Transverse colon (tissue), 4 donors: ENCODE measurements around the gene PRRC1. TPM values are rescaled to one million over a fixed set of nuclear protein-coding genes. Genes with fewer than 3 reads are reported as not detected.
A peak's percentile ranks its signal among the peaks of the same experiment; 100 is the strongest.

Source experiments
- DNase-seq: peaks from one replicate; pipeline ENCODE4 v3.0.0-alpha.2; 2019
- H3K27ac ChIP-seq, 4 donors: fragments of 200-600 bp; sonication (generic); 2 replicates each; pipeline ENCODE4 v1.5.1; 2016 to 2018; ENCODE audit warnings: inconsistent platforms in 4 of 4
- H3K27me3 ChIP-seq: fragments of 200-600 bp; sonication (generic); 2 replicates; pipeline ENCODE4 v1.5.1; 2017; ENCODE audit warnings: inconsistent platforms
- H3K36me3 ChIP-seq, 4 donors: fragments of 200-600 bp; sonication (generic); 2 replicates each; pipeline ENCODE4 v1.5.1; 2017 to 2019; ENCODE audit warnings: inconsistent platforms in 4 of 4
- H3K4me1 ChIP-seq, 4 donors: fragments of 200-600 bp; sonication (generic); 2 replicates each; pipeline ENCODE4 v1.5.1; 2017 to 2020; ENCODE audit warnings: inconsistent platforms in 4 of 4
- H3K4me3 ChIP-seq, 4 donors: fragments of 200-600 bp; sonication (generic); 1 replicate in 1 of 4; 2 replicates in 3 of 4; pipeline versions ENCODE4 v1.5.1 to v1.6.1; 2017 to 2019; ENCODE audit warnings: inconsistent platforms in 4 of 4
- H3K9me3 ChIP-seq, 2 donors: fragments of 200-600 bp; sonication (generic); 2 replicates each; pipeline ENCODE4 v1.5.1; 2017 to 2019; ENCODE audit warnings: inconsistent platforms in 2 of 2
- CTCF ChIP-seq, 5 experiments: fragments of 200-600 bp in 3 of 5; fragments of 450-650 bp in 2 of 5; sonication (generic) in 3 of 5; IDR thresholded peaks; 1 replicate in 2 of 5; 2 replicates in 3 of 5; pipeline ENCODE4 v1.5.1; 2016 to 2017; ENCODE audit warnings: antibody characterized with exemption in 5 of 5, inconsistent platforms in 3 of 5, mild to moderate bottlenecking in 2 of 5, moderate library complexity in 1 of 5
- EP300 ChIP-seq: sonication (generic); formaldehyde crosslinking; IDR thresholded peaks from one replicate; pipeline ENCODE4 v1.6.1; 2017; ENCODE audit warnings: antibody characterized with exemption, low read depth
- POLR2A ChIP-seq: fragments of 450-650 bp; IDR thresholded peaks from one replicate; pipeline ENCODE4 v1.6.1; 2016; ENCODE audit warnings: antibody characterized with exemption, mild to moderate bottlenecking, moderate library complexity
- POLR2AphosphoS5 ChIP-seq, 3 donors: sonication (generic); formaldehyde crosslinking; IDR thresholded peaks; one replicate each; pipeline ENCODE4 v1.6.1; 2016; ENCODE audit warnings: antibody characterized with exemption in 3 of 3
- WGBS, 2 donors: methylation state at CpG; one replicate each; pipeline ENCODE4 v1.1.5; 2018; ENCODE audit warnings: low coverage in 1 of 2; 5-methylcytosine and 5-hydroxymethylcytosine counted together
- in situ Hi-C, 4 donors: fragments of 200-750 bp; cut with MboI; loops; one replicate each; pipeline versions ENCODE4 v1.15.0 to v1.15.1; 2017; ENCODE audit warnings: low sequenced_read_pairs in 3 of 4, low pct_ligation_motif_present in 1 of 4, low pct_unique_long_range_greater_than_20kb in 1 of 4
- intact Hi-C: fragments of 100-400 bp; cut with DNase I; formaldehyde crosslinking; loops from one replicate; pipeline ENCODE4 v1.15.1; 2023; ENCODE audit warnings: low total_unique reads
- total RNA-seq, 4 donors: library from RNA; depleted of rRNA; stranded (reverse); fragments of >200 nt; gene quantifications; one replicate each; pipeline ENCODE4 v1.1.0, GENCODE V29; 2016

PRRC1 gene
- total RNA-seq, 4 donors from 2014 or later: 11.2 to 56.0 (median 29.4) TPM

- no peak for TF ChIP-seq POLR2A
- no peak for TF ChIP-seq EP300
- no peak for TF ChIP-seq CTCF (IDR thresholded peaks at IDR 0.05)
- TF ChIP-seq POLR2AphosphoS5 (IDR thresholded peaks at IDR 0.05): no peak
- intact Hi-C loops (loop anchor here (10.0 kb wide), 2 partner anchors 182 to 642 kb away; no protein-coding TSS in a partner anchor), in situ Hi-C loops (loop anchor here in 3 of 4 donors (10.0 to 25.0 kb wide), 3 partner anchors 299 to 642 kb away; no protein-coding TSS in a partner anchor)
- Histone ChIP-seq H3K9me3 (no peaks in the 10 kb centered on the region), H3K36me3 (no peaks in the 10 kb centered on the region), H3K4me3 (no peak overlapping the region), H3K27me3 (no peaks in the 10 kb centered on the region), H3K27ac (no peak overlapping the region), H3K4me1 (peaks cover 0 to 20% (median 2%) of the 10 kb centered on the region in 4 donors)
- WGBS, 2 donors: 63 to 71% methylated on average over 2 of the region's 2 CpGs
- no peak for DNase-seq
Measured at GRCh38 chr5:127563136-127563535, 45.7 kb downstream of the PRRC1 start.

- Histone ChIP-seq H3K36me3 (no peaks in the 10 kb centered on the region), H3K9me3 (no peaks in the 10 kb centered on the region), H3K27me3 (no peaks in the 10 kb centered on the region), H3K4me1 (peaks cover 0 to 15% (median 2%) of the 10 kb centered on the region in 4 donors), H3K4me3 (no peak overlapping the region), H3K27ac (no peak overlapping the region)
- no peak for TF ChIP-seq EP300
- peak; percentile 61 to 71 (median 64) for TF ChIP-seq CTCF (IDR thresholded peaks at IDR 0.05)
- DNase-seq: peak; percentile 36
- in situ Hi-C loops: loop anchor here in 3 of 4 donors (10.0 to 25.0 kb wide), 3 partner anchors 298 to 641 kb away; no protein-coding TSS in a partner anchor
- intact Hi-C loops: loop anchor here (10.0 kb wide), 2 partner anchors 181 to 641 kb away; no protein-coding TSS in a partner anchor
- WGBS, 2 donors: 47 to 58% methylated on average over 2 of the region's 2 CpGs
Measured at GRCh38 chr5:127564002-127564769, 46.7 kb downstream of the PRRC1 start.

- Histone ChIP-seq H3K36me3 (no peaks in the 10 kb centered on the region), H3K9me3 (no peaks in the 10 kb centered on the region), H3K27ac (no peak overlapping the region), H3K27me3 (no peaks in the 10 kb centered on the region), H3K4me1 (peaks cover 0 to 15% (median 2%) of the 10 kb centered on the region in 4 donors), H3K4me3 (no peak overlapping the region)
- no peak for DNase-seq
- no peak for TF ChIP-seq POLR2AphosphoS5 (IDR thresholded peaks at IDR 0.05)
- TF ChIP-seq POLR2A: no peak
- no peak for TF ChIP-seq CTCF (IDR thresholded peaks at IDR 0.05)
- TF ChIP-seq EP300: no peak
- in situ Hi-C loops: loop anchor here (5.0 to 25.0 kb wide), 4 partner anchors 297 to 639 kb away; no protein-coding TSS in a partner anchor
- intact Hi-C loops: loop anchor here (10.0 kb wide), 2 partner anchors 179 to 639 kb away; no protein-coding TSS in a partner anchor
- WGBS, 2 donors: 83 to 90% methylated on average over 1 of the region's 1 CpG
Measured at GRCh38 chr5:127565586-127566270, 48.3 kb downstream of the PRRC1 start.
